ENCODE data around the gene SUCLG2.

DNA sequence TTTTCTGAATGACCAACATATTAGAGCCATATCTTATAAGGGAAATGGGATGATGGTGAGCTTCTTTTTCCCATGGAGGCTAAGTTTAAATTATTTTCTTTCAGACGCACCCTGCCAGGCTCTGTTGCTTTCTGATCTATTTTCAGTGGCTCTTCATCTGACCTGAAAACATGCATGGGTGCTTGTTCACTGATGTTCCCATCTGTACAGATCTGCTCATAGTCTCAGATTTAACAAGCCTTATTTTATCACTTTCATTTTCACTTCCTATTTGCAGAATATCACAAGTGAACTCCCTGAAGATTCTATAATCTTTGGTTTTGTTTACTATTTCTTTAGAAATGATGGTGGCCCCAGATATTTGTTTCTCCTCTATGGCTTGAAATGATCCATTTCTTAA, 31.1 kb upstream of the SUCLG2 start:
- TF ChIP-seq, protein P1, sequence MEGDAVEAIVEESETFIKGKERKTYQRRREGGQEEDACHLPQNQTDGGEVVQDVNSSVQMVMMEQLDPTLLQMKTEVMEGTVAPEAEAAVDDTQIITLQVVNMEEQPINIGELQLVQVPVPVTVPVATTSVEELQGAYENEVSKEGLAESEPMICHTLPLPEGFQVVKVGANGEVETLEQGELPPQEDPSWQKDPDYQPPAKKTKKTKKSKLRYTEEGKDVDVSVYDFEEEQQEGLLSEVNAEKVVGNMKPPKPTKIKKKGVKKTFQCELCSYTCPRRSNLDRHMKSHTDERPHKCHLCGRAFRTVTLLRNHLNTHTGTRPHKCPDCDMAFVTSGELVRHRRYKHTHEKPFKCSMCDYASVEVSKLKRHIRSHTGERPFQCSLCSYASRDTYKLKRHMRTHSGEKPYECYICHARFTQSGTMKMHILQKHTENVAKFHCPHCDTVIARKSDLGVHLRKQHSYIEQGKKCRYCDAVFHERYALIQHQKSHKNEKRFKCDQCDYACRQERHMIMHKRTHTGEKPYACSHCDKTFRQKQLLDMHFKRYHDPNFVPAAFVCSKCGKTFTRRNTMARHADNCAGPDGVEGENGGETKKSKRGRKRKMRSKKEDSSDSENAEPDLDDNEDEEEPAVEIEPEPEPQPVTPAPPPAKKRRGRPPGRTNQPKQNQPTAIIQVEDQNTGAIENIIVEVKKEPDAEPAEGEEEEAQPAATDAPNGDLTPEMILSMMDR (conservative IDR thresholded peaks at IDR 0.05 in 1 of 2, IDR thresholded peaks at IDR 0.05 in 1 of 2; ENCODE audit: extremely low read depth in 1 of 2, insufficient read depth in 1 of 2, low read depth in 1 of 2, low read length in 2 of 2): no peak
- no peak for TF ChIP-seq EZH2 (IDR thresholded peaks at IDR 0.05; ENCODE audit: borderline replicate concordance, low read length)
